ENCODE results near the gene TMEM178A. TPM values are rescaled to one million over a fixed set of nuclear protein-coding genes. Genes with fewer than 3 reads are reported as not detected.

The TMEM178A gene
- total RNA-seq, 1 donor from 2014 or later = 3.0 TPM

- no peak for DNase-seq (ENCODE audit: missing footprints)
- intact Hi-C loops (cut with DNase I) = loop anchor here (5.0 kb wide), 1 partner anchor 75 kb away; no protein-coding TSS in a partner anchor
- no peak for ATAC-seq
These were observed 1.6 kb downstream of the TMEM178A start for GRCh38 chr2:39667104-39667885.

GRCh38 chr2:39667886-39668276, 2.2 kb downstream of the TMEM178A start:
- DNase-seq (ENCODE audit: missing footprints) = no peak
- no peak for ATAC-seq
- intact Hi-C loops (cut with DNase I) = loop anchor here (5.0 kb wide), 1 partner anchor 76 kb away; no protein-coding TSS in a partner anchor

GRCh38 chr2:39668576-39669080, 2.9 kb downstream of the TMEM178A start:
- ATAC-seq (no peak), DNase-seq (ENCODE audit: missing footprints) (no peak)
- intact Hi-C loops (cut with DNase I) = loop anchor here (5.0 kb wide), 1 partner anchor 76 kb away; no protein-coding TSS in a partner anchor

GRCh38 chr2:39671604-39672003, 5.9 kb downstream of the TMEM178A start:
- DNase-seq (ENCODE audit: missing footprints) (no peak), ATAC-seq (no peak)
- intact Hi-C loops (cut with DNase I) = no loop called here

- ATAC-seq = no peak
- intact Hi-C loops (cut with DNase I) = no loop called here
- no peak for DNase-seq (ENCODE audit: missing footprints)
These were observed 7.3 kb downstream of the TMEM178A start for GRCh38 chr2:39673018-39673417.

GRCh38 chr2:39676342-39676741, 10.6 kb downstream of the TMEM178A start:
- no peak for ATAC-seq
- no peak for DNase-seq (ENCODE audit: missing footprints)
- intact Hi-C loops (cut with DNase I) = no loop called here

- no peak for DNase-seq (ENCODE audit: missing footprints)
- ATAC-seq = no peak
- intact Hi-C loops (cut with DNase I) = no loop called here
These were observed 12.5 kb downstream of the TMEM178A start for GRCh38 chr2:39678170-39678569.

- DNase-seq (ENCODE audit: missing footprints) (no peak), ATAC-seq (no peak)
- intact Hi-C loops (cut with DNase I) = no loop called here
These were observed 14.1 kb downstream of the TMEM178A start for GRCh38 chr2:39679805-39680204.

GRCh38 chr2:39682066-39682692, 16.5 kb downstream of the TMEM178A start:
- ATAC-seq (peak; percentile 38), DNase-seq (ENCODE audit: missing footprints) (no peak)
- intact Hi-C loops (cut with DNase I) = no loop called here

GRCh38 chr2:39683022-39683699, 17.4 kb downstream of the TMEM178A start:
- intact Hi-C loops (cut with DNase I) = no loop called here
- no peak for ATAC-seq

GRCh38 chr2:39684464-39684863, 18.7 kb downstream of the TMEM178A start:
- no peak for DNase-seq (ENCODE audit: missing footprints)
- intact Hi-C loops (cut with DNase I) = no loop called here
- ATAC-seq = no peak

More at GRCh38 chr2:39683022-39683699, 17.4 kb downstream of the TMEM178A start:
- no peak for DNase-seq (ENCODE audit: missing footprints)

- ATAC-seq (no peak), DNase-seq (ENCODE audit: missing footprints) (no peak)
- intact Hi-C loops (cut with DNase I) = no loop called here
These were observed 19.4 kb downstream of the TMEM178A start for GRCh38 chr2:39685126-39685525.

- ATAC-seq (no peak), DNase-seq (ENCODE audit: missing footprints) (no peak)
- intact Hi-C loops (cut with DNase I) = no loop called here
These were observed 20.7 kb downstream of the TMEM178A start for GRCh38 chr2:39686456-39686855.

- DNase-seq (ENCODE audit: missing footprints) = no peak
- intact Hi-C loops (cut with DNase I) = no loop called here
- ATAC-seq = no peak
These were observed 22.5 kb downstream of the TMEM178A start for GRCh38 chr2:39688181-39688580.

- ATAC-seq (no peak), DNase-seq (ENCODE audit: missing footprints) (no peak)
- intact Hi-C loops (cut with DNase I) = no loop called here
These were observed 23.6 kb downstream of the TMEM178A start for GRCh38 chr2:39689272-39689841.

GRCh38 chr2:39689876-39690275, 24.2 kb downstream of the TMEM178A start:
- intact Hi-C loops (cut with DNase I) = no loop called here
- no peak for ATAC-seq
- DNase-seq (ENCODE audit: missing footprints) = no peak

- DNase-seq (ENCODE audit: missing footprints) (no peak), ATAC-seq (no peak)
- intact Hi-C loops (cut with DNase I) = no loop called here
These were observed 27.5 kb downstream of the TMEM178A start for GRCh38 chr2:39693245-39693644.

GRCh38 chr2:39696101-39696553, 30.4 kb downstream of the TMEM178A start:
- no peak for DNase-seq (ENCODE audit: missing footprints)
- ATAC-seq = peak; percentile 37
- intact Hi-C loops (cut with DNase I) = loop anchor here (1.0 to 5.0 kb wide), 4 partner anchors 101 to 317 kb away; partner anchors contain the start of gene MAP4K3

GRCh38 chr2:39696838-39697237, 31.1 kb downstream of the TMEM178A start:
- ATAC-seq = peak; percentile 54
- intact Hi-C loops (cut with DNase I) = loop anchor here (1.0 to 5.0 kb wide), 4 partner anchors 102 to 318 kb away; partner anchors contain the start of gene MAP4K3
- DNase-seq (ENCODE audit: missing footprints) = no peak

Data from Right ventricle myocardium inferior (tissue), 1 donor.